Lung (tissue), 12 donors: ENCODE results near the gene ALPK3. TPM values are rescaled to one million over a fixed set of nuclear protein-coding genes. Genes with fewer than 3 reads are reported as not detected.

Experiments used
- ATAC-seq: fragments of 200-7000 bp; cut with Tn5 transposase; one replicate; pipeline ENCODE4 v1.9.1; 2020; ENCODE audit warnings: moderate number of reproducible peaks; ENCODE audit not compliant: insufficient read depth, low FRiP score
- DNase-seq, 3 donors: peaks; one replicate each; pipeline ENCODE4 v3.0.0-alpha.2; 2013 to 2017
- H3K27ac ChIP-seq, 2 donors: one replicate each; pipeline ENCODE4 v1.5.1; 2013; ENCODE audit warnings: mild to moderate bottlenecking in 2 of 2, moderate library complexity in 2 of 2, control low read depth in 1 of 2, inconsistent platforms in 1 of 2, low read depth in 1 of 2, low read length in 1 of 2
- H3K27me3 ChIP-seq, 3 donors: one replicate each; pipeline ENCODE4 v1.5.1; 2013; ENCODE audit warnings: low read length in 2 of 3; ENCODE audit not compliant: control insufficient read depth in 3 of 3, insufficient read depth in 3 of 3
- H3K36me3 ChIP-seq, 4 donors: one replicate each; pipeline ENCODE4 v1.5.1; 2013; ENCODE audit warnings: low read length in 4 of 4, mild to moderate bottlenecking in 1 of 4, moderate library complexity in 1 of 4; ENCODE audit not compliant: control insufficient read depth in 4 of 4, insufficient read depth in 4 of 4
- H3K4me1 ChIP-seq, 5 donors: one replicate each; pipeline ENCODE4 v1.5.1; 2013; ENCODE audit warnings: low read length in 5 of 5, mild to moderate bottlenecking in 2 of 5, moderate library complexity in 1 of 5; ENCODE audit not compliant: control insufficient read depth in 5 of 5, insufficient read depth in 5 of 5
- H3K4me3 ChIP-seq: one replicate; pipeline ENCODE4 v1.5.1; 2013; ENCODE audit warnings: mild to moderate bottlenecking, control low read depth, moderate library complexity
- H3K9ac ChIP-seq, 2 donors: one replicate each; pipeline ENCODE4 v1.5.1; 2013; ENCODE audit warnings: low read length in 2 of 2, control low read depth in 1 of 2; ENCODE audit not compliant: insufficient read depth in 1 of 2
- H3K9me3 ChIP-seq, 4 donors: one replicate each; pipeline ENCODE4 v1.5.1; 2013; ENCODE audit warnings: low read length in 3 of 4, mild to moderate bottlenecking in 1 of 4, moderate library complexity in 1 of 4; ENCODE audit not compliant: control insufficient read depth in 4 of 4, insufficient read depth in 3 of 4
- WGBS, 2 donors: extraction: QIAGEN DNeasy Blood & Tissue Kit; methylation state at CpG; one replicate each; pipeline ENCODE4 v1.1.7; 2013; 5-methylcytosine and 5-hydroxymethylcytosine counted together
- polyA plus RNA-seq, 2 donors: library from polyadenylated mRNA; stranded (reverse); fragments of 200-250 nt; gene quantifications; one replicate each; pipeline ENCODE4 v1.2.1, GENCODE V29; 2013
- total RNA-seq, 2 donors: library from RNA; depleted of rRNA in 1 of 2; stranded (reverse); fragments of >200 nt in 1 of 2; gene quantifications; one replicate each; pipeline ENCODE4 v1.2.1, GENCODE V29; 2014 to 2021
- TF ChIP-seq, protein P1 (sequence below): IDR thresholded peaks from 2 replicates; pipeline ENCODE4 v1.5.1; 2012; ENCODE audit warnings: mild to moderate bottlenecking; ENCODE audit errors: control extremely low read depth, extremely low read depth
- donor health status: control.
- donor health status: control.
- donor health status: Bipolar disorder and iron deficiency.
- donor health status: healthy.
- donor health status: DM: yes; HTN: yes; CAD: no.

ALPK3 gene
- total and polyA plus RNA-seq, 4 donors: 3.1 to 12.2 (median 6.2) TPM

DNA sequence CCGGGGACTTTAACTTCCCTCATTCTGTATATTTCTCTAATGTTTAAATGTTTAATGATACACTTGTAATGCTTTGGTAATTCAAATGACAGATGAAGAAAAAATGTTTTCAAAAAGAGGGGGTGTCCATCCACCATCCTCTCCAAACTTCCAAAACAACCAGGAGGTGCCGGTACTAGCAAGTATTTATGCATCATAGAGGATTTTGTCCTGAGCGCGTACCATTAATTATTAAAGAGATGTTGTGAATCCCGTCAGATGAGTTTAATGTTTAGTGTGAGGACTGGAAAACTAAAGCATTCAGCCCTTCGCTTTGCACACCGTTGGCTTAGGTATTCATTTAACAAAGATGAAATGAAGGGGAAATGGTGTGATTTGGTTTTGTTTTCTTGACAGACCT is 68.6 kb downstream of the ALPK3 start:
- Histone ChIP-seq H3K36me3 (no peaks in the 10 kb centered on the region), H3K9ac (no peak overlapping the region), H3K27me3 (no peaks in the 10 kb centered on the region), H3K9me3 (no peaks in the 10 kb centered on the region), H3K4me3 (no peak overlapping the region), H3K4me1 (no peaks in the 10 kb centered on the region), H3K27ac (no peak overlapping the region)
- 89 to 96% methylated on average over 7 of the region's 7 CpGs for WGBS, 2 donors
- ATAC-seq (no peak), DNase-seq (no peak)
- TF ChIP-seq, protein P1, sequence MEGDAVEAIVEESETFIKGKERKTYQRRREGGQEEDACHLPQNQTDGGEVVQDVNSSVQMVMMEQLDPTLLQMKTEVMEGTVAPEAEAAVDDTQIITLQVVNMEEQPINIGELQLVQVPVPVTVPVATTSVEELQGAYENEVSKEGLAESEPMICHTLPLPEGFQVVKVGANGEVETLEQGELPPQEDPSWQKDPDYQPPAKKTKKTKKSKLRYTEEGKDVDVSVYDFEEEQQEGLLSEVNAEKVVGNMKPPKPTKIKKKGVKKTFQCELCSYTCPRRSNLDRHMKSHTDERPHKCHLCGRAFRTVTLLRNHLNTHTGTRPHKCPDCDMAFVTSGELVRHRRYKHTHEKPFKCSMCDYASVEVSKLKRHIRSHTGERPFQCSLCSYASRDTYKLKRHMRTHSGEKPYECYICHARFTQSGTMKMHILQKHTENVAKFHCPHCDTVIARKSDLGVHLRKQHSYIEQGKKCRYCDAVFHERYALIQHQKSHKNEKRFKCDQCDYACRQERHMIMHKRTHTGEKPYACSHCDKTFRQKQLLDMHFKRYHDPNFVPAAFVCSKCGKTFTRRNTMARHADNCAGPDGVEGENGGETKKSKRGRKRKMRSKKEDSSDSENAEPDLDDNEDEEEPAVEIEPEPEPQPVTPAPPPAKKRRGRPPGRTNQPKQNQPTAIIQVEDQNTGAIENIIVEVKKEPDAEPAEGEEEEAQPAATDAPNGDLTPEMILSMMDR: no peak

DNA sequence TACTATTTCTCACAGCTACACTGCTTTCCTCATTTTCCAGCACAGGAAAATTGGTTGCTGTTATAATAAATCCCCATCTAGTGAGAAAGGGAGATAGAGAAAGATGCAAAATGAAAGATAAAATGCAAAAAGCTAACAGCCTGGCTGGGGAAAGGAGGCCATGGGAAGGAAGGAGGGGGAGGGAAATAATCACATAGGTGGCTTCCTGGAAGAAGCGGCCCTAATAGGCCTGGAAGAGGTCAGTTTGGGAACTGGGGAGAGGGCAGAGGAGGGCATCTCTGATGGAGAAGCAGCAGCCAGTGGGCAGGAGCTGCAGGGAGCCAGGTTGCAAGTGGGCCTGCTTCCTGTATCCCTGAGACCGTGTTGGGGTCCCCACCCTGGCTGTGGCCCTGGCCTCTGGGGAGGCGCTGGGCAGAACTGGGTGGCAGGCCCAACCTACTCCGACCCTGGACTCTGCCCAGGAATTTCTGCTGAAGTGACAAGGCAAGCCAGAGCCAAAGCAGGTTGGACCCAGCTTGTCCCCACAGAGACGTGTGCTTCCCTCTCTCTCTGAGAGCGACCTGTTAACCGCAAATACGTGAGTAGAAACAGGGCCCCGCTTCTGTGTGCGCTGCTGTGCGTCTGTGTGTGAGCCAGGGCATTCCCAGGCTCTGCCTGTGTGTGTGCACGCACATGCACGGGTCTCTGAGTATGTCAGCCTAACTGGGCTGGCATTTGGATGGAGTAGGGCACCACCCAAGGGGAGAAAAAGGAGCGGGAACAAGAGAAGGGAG is 69.2 kb downstream of the ALPK3 start:
- H3K27ac ChIP-seq: no peak overlapping the region
- no peak overlapping the region for H3K9ac ChIP-seq
- 87 to 90% methylated on average over 14 of the region's 14 CpGs for WGBS, 2 donors
- no peaks in the 10 kb centered on the region for H3K36me3 ChIP-seq
- TF ChIP-seq, protein P1: no peak
- H3K4me3 ChIP-seq: no peak overlapping the region
- no peaks in the 10 kb centered on the region for H3K27me3 ChIP-seq
- no peaks in the 10 kb centered on the region for H3K9me3 ChIP-seq
- H3K4me1 ChIP-seq: no peaks in the 10 kb centered on the region
- DNase-seq (no peak), ATAC-seq (no peak)

DNA sequence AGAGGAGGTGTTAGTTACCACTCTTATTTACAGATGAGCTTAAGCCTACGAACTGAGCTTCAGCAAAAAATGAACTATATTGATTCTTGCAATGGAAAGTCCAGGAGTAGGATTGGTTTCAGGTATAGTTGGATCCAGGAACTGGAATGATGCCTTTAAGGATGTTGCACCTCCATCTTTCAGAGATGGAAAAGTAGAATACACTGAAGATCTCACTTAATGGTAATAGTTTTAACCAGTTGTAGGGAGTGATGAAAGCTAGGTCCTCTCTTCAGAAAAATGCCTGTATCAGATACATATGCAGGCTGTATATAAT is 69.8 kb downstream of the ALPK3 start:
- 66 to 80% methylated on average over 1 of the region's 1 CpG for WGBS, 2 donors
- H3K36me3 ChIP-seq: no peaks in the 10 kb centered on the region
- TF ChIP-seq, protein P1: no peak
- no peak overlapping the region for H3K4me3 ChIP-seq
- no peak overlapping the region for H3K27ac ChIP-seq
- ATAC-seq (no peak), DNase-seq (no peak)
- H3K4me1 ChIP-seq: no peaks in the 10 kb centered on the region
- no peaks in the 10 kb centered on the region for H3K27me3 ChIP-seq
- no peaks in the 10 kb centered on the region for H3K9me3 ChIP-seq
- no peak overlapping the region for H3K9ac ChIP-seq

DNA sequence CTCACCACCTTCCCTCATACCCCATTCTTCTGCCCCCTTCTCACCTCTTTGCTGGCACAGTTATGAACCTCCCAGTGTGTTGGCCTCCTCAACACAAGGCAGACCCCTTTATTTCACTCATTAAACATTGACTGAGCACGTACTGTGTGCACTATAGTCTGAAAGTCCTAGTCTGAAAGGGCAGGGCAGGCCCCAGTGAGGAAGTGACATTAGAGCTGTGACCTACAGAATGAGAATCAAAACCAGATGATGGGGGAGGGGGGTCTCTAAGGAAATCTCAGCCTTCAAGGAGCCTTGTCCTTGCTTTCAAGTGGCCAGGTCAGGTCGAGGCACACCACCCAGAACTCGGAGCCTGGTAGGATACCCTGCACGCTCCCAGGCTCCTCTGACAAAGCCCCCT is 70.8 kb downstream of the ALPK3 start:
- TF ChIP-seq, protein P1: no peak
- Histone ChIP-seq H3K36me3 (no peaks in the 10 kb centered on the region), H3K27ac (no peak overlapping the region), H3K4me1 (no peaks in the 10 kb centered on the region), H3K9me3 (no peaks in the 10 kb centered on the region), H3K4me3 (no peak overlapping the region), H3K9ac (no peak overlapping the region), H3K27me3 (no peaks in the 10 kb centered on the region)
- DNase-seq (no peak), ATAC-seq (no peak)
- 80 to 89% methylated on average over 4 of the region's 4 CpGs for WGBS, 2 donors
